Measurements from ENCODE around the gene CELF5. TPM values are rescaled to one million over a fixed set of nuclear protein-coding genes. Genes with fewer than 3 reads are reported as not detected.
"Not testable (repeated sequence)": the region's sequence is repeated elsewhere in the genome, so short reads cannot be mapped to it uniquely, and the experiment has no call there.

Gene CELF5
- total RNA-seq, 2 experiments from 2014 or later = 0.13 to 0.21 TPM

GRCh38 chr19:3324405-3324856, 100.0 kb downstream of the CELF5 start:
- POLR2A ChIA-PET = no interaction called here
- CTCF ChIA-PET = interaction anchor here (1.0 to 4.1 kb wide), 4 partner anchors 98 to 160 kb away, joined by 3 to 25 read pairs (median 8); no protein-coding TSS in a partner anchor

GRCh38 chr19:3325451-3325850, 101.0 kb downstream of the CELF5 start:
- ChIA-PET CTCF (interaction anchor here (0.6 to 4.1 kb wide), 7 partner anchors 13 to 159 kb away, joined by 3 to 26 read pairs (median 4); no protein-coding TSS in a partner anchor), POLR2A (no interaction called here)

- ChIA-PET POLR2A (no interaction called here), CTCF (interaction anchor here (1.4 to 4.1 kb wide), 6 partner anchors 10 to 151 kb away, joined by 3 to 26 read pairs (median 4); no protein-coding TSS in a partner anchor)
Measured at GRCh38 chr19:3328743-3329142, 104.3 kb downstream of the CELF5 start.

GRCh38 chr19:3330047-3330446, 105.6 kb downstream of the CELF5 start:
- ChIA-PET CTCF (interaction anchor here (0.7 to 1.5 kb wide), 2 partner anchors 25 to 100 kb away, joined by 3 to 5 read pairs; no protein-coding TSS in a partner anchor), POLR2A (no interaction called here)

- CTCF ChIA-PET, POLR2A ChIA-PET: not testable (repeated sequence)
Measured at GRCh38 chr19:3332232-3332631, 107.8 kb downstream of the CELF5 start.

- CTCF ChIA-PET = interaction anchor here (0.5 to 1.3 kb wide), 2 partner anchors 140 to 149 kb away, joined by 3 to 4 read pairs; no protein-coding TSS in a partner anchor
Measured at GRCh38 chr19:3333020-3333583, 108.6 kb downstream of the CELF5 start.

GRCh38 chr19:3333662-3334061, 109.2 kb downstream of the CELF5 start:
- POLR2A ChIA-PET = no interaction called here
- CTCF ChIA-PET = interaction anchor here (1.3 kb wide), 1 partner anchor 139 kb away, joined by 4 read pairs; no protein-coding TSS in a partner anchor

More at GRCh38 chr19:3333020-3333583, 108.6 kb downstream of the CELF5 start:
- POLR2A ChIA-PET = no interaction called here

GRCh38 chr19:3334749-3335430, 110.4 kb downstream of the CELF5 start:
- POLR2A ChIA-PET = not testable (repeated sequence)

GRCh38 chr19:3335431-3336350, 111.2 kb downstream of the CELF5 start:
- POLR2A ChIA-PET = no interaction called here
- CTCF ChIA-PET = interaction anchor here (1.9 kb wide), 1 partner anchor 94 kb away, joined by 6 read pairs; no protein-coding TSS in a partner anchor

More at GRCh38 chr19:3334749-3335430, 110.4 kb downstream of the CELF5 start:
- CTCF ChIA-PET = interaction anchor here (1.3 kb wide), 1 partner anchor 138 kb away, joined by 4 read pairs; no protein-coding TSS in a partner anchor

- POLR2A ChIA-PET = no interaction called here
- CTCF ChIA-PET = interaction anchor here (1.9 kb wide), 1 partner anchor 93 kb away, joined by 6 read pairs; no protein-coding TSS in a partner anchor
Measured at GRCh38 chr19:3336351-3336679, 111.9 kb downstream of the CELF5 start.

GRCh38 chr19:3336680-3337523, 112.4 kb downstream of the CELF5 start:
- ChIA-PET POLR2A (no interaction called here), CTCF (interaction anchor here (0.8 to 1.9 kb wide), 2 partner anchors 93 to 226 kb away, joined by 3 to 6 read pairs; no protein-coding TSS in a partner anchor)

- POLR2A ChIA-PET = interaction anchor here (0.7 kb wide), 1 partner anchor 126 kb away, joined by 3 read pairs; no protein-coding TSS in a partner anchor
- CTCF ChIA-PET = interaction anchor here (1.1 to 1.7 kb wide), 3 partner anchors 11 to 91 kb away, joined by 3 to 12 read pairs (median 4); no protein-coding TSS in a partner anchor
Measured at GRCh38 chr19:3338541-3339181, 114.2 kb downstream of the CELF5 start.

GRCh38 chr19:3340340-3340739, 115.9 kb downstream of the CELF5 start:
- ChIA-PET CTCF (interaction anchor here (0.9 to 1.9 kb wide), 2 partner anchors 34 to 89 kb away, joined by 3 to 6 read pairs; no protein-coding TSS in a partner anchor), POLR2A (no interaction called here)

- ChIA-PET CTCF (interaction anchor here (0.6 to 1.9 kb wide), 3 partner anchors 14 to 1498 kb away, joined by 3 to 6 read pairs (median 3); no protein-coding TSS in a partner anchor), POLR2A (no interaction called here)
Measured at GRCh38 chr19:3342246-3342645, 117.8 kb downstream of the CELF5 start.

GRCh38 chr19:3342962-3343361, 118.5 kb downstream of the CELF5 start:
- CTCF ChIA-PET = interaction anchor here (0.6 to 1.9 kb wide), 3 partner anchors 15 to 1177 kb away, joined by 3 to 6 read pairs (median 5); no protein-coding TSS in a partner anchor
- POLR2A ChIA-PET = not testable (repeated sequence)

GRCh38 chr19:3343619-3344502, 119.4 kb downstream of the CELF5 start:
- ChIA-PET POLR2A (no interaction called here), CTCF (interaction anchor here (0.6 to 1.9 kb wide), 2 partner anchors 86 to 760 kb away, joined by 3 to 6 read pairs; no protein-coding TSS in a partner anchor)
